ENCODE results near the gene NDUFS8. TPM values are rescaled to one million over a fixed set of nuclear protein-coding genes. Genes with fewer than 3 reads are reported as not detected.

NDUFS8 gene
- total and polyA plus RNA-seq, 10 of the 15 experiments (the other 5 are each of a cell fraction or from before 2014, with no cell fraction given) = 17.6 to 308 (median 120) TPM

DNA sequence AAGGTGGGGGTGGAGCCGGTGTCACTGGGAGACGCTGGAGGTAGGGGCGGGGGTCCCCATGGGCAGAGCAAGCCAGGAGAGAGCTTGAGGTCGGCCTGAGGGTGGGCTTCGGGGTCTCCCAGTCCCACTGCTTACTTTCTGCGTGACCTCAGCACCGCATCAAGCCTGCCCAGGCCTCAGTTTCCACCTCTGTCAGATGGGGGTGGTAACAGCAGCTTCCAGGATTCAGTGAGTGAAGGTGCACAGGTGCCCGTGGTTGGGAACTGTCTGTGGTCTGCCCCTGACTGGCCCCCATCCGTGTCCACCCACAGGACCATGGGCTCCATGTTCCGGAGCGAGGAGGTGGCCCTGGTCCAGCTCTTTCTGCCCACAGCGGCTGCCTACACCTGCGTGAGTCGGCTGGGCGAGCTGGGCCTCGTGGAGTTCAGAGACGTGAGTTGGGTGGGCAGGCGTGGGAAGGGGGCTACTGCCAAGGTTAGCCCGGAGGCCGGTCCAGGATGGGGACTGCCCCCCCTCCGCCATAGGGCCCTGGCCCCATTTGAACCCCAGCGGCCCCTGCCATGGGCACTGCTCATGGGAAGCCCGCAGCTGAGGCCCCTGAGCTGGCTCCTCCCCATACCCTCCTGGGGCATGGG lies 10.6 kb downstream of the NDUFS8 start:
- FAIRE-seq (no peak), DNase-seq (ENCODE audit: low read depth, low spot score) (no peak), ATAC-seq (no peak)
- WGBS (ENCODE audit: insufficient coverage, insufficient replicate concordance, low lambda C conversion rate, missing lambda C conversion rate) = 66% methylated on average over 23 of the region's 23 CpGs
- Histone ChIP-seq H3K36me3 (ENCODE audit: control insufficient read depth in 2 of 2, insufficient read depth in 2 of 2, low read length in 1 of 2) (peaks cover 8 to 24% of the 10 kb centered on the region in 2 experiments; a peak in 3 of 4 replicates), H3K4me1 (ENCODE audit: control insufficient read depth, insufficient read depth, low read length) (peaks cover 13% of the 10 kb centered on the region), H3K27me3 (replicated peaks in 1 of 2; ENCODE audit: control insufficient read depth in 2 of 2, insufficient read depth in 2 of 2, low read length in 1 of 2) (no peaks in the 10 kb centered on the region), H3K27ac (ENCODE audit: control insufficient read depth, insufficient read depth) (peak overlapping the region; percentile 91), H4K20me1 (ENCODE audit: control insufficient read depth, insufficient read depth) (no peaks in the 10 kb centered on the region; the same call in 1 of the 2 replicates), H3K79me2 (ENCODE audit: control insufficient read depth, insufficient read depth, low read length) (peaks cover 46% of the 10 kb centered on the region), H3K4me2 (ENCODE audit: control insufficient read depth, insufficient read depth) (peak overlapping the region; percentile 84), H3K4me3 (peak overlapping the region; percentile 99), H3K9ac (ENCODE audit: control insufficient read depth, insufficient read depth, low read length) (peak overlapping the region; percentile 79), H3K9me3 (replicated peaks; ENCODE audit: control insufficient read depth, insufficient read depth, low read length) (no peaks in the 10 kb centered on the region), H2AFZ (ENCODE audit: control insufficient read depth, low read depth, low read length) (no peak overlapping the region; the same call in 1 of the 2 replicates)
- ChIA-PET RAD21 (ENCODE audit: unreplicated experiment) (interaction anchor here (1.3 to 4.3 kb wide), 2 partner anchors 10 to 77 kb away, joined by 3 to 23 read pairs; no protein-coding TSS in a partner anchor), CTCF (interaction anchor here (0.6 to 1.6 kb wide), 4 partner anchors 10 to 49 kb away, joined by 3 read pairs; partner anchors contain the start of gene NDUFS8), SMC1A (ENCODE audit: uncharacterized antibody, unreplicated experiment) (interaction anchor here (0.8 to 3.0 kb wide), 4 partner anchors 37 to 163 kb away, joined by 3 to 19 read pairs (median 6); no protein-coding TSS in a partner anchor), POLR2A (interaction anchor here (0.6 to 3.4 kb wide), 9 partner anchors 11 to 233 kb away, joined by 3 to 21 read pairs (median 3); partner anchors contain the start of gene NDUFS8)
- intact Hi-C loops (cut with micrococcal nuclease; ENCODE audit: unreplicated experiment) (no loop called here), in situ Hi-C loops (cut with MboI) (no loop called here)
- TF ChIP-seq, protein P1, sequence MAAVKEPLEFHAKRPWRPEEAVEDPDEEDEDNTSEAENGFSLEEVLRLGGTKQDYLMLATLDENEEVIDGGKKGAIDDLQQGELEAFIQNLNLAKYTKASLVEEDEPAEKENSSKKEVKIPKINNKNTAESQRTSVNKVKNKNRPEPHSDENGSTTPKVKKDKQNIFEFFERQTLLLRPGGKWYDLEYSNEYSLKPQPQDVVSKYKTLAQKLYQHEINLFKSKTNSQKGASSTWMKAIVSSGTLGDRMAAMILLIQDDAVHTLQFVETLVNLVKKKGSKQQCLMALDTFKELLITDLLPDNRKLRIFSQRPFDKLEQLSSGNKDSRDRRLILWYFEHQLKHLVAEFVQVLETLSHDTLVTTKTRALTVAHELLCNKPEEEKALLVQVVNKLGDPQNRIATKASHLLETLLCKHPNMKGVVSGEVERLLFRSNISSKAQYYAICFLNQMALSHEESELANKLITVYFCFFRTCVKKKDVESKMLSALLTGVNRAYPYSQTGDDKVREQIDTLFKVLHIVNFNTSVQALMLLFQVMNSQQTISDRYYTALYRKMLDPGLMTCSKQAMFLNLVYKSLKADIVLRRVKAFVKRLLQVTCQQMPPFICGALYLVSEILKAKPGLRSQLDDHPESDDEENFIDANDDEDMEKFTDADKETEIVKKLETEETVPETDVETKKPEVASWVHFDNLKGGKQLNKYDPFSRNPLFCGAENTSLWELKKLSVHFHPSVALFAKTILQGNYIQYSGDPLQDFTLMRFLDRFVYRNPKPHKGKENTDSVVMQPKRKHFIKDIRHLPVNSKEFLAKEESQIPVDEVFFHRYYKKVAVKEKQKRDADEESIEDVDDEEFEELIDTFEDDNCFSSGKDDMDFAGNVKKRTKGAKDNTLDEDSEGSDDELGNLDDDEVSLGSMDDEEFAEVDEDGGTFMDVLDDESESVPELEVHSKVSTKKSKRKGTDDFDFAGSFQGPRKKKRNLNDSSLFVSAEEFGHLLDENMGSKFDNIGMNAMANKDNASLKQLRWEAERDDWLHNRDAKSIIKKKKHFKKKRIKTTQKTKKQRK (IDR thresholded peaks at IDR 0.05; ENCODE audit: low read depth, low read length) = no peak
- no peak for TF ChIP-seq HDAC2 (IDR thresholded peaks at IDR 0.05)
- BruUV-seq (replicated peaks) = no TSS peak

All from GM12878 (cell line).